Right ventricle myocardium superior (tissue), 1 donor: ENCODE measurements around the gene KLHL36. TPM values are rescaled to one million over a fixed set of nuclear protein-coding genes. Genes with fewer than 3 reads are reported as not detected.

Experiments
- total RNA-seq: library from RNA; stranded (reverse); fragmentation: NEBNext Ultra II Directional; extraction: Animal tissue kit (Norgen Biotek cat#: 25700); gene quantifications from one replicate; pipeline ENCODE4 v1.2.1, GENCODE V29; 2021
- donor health status: DM: no; HTN: yes; CAD: no; lungs with severe emphysema.

The KLHL36 gene
- total RNA-seq, 1 donor from 2014 or later = 66.1 TPM

Other genes with a start within 250 kb of the KLHL36 start
- gene MEAK7, start 143.9 kb upstream of the KLHL36 start, total RNA-seq = 5.0 TPM
- 14.4 TPM for gene COTL1, start 30.4 kb upstream of the KLHL36 start, total RNA-seq
- 70.6 TPM for gene USP10, start 51.5 kb downstream of the KLHL36 start, total RNA-seq
- 23.5 TPM for gene CRISPLD2, start 171.5 kb downstream of the KLHL36 start, total RNA-seq